Tibial nerve (tissue), 4 donors: Measurements from ENCODE around the gene ITGB6.

ENCODE experiments used
- CTCF ChIP-seq, 5 experiments: fragments of 200-600 bp in 3 of 5; fragments of 450-650 bp in 2 of 5; sonication (generic) in 3 of 5; IDR thresholded peaks; one replicate each; pipeline ENCODE4 v1.5.1; 2016 to 2019; ENCODE audit warnings: antibody characterized with exemption in 5 of 5, mild to moderate bottlenecking in 3 of 5, moderate library complexity in 2 of 5
- EP300 ChIP-seq, 2 donors: sonication (generic); formaldehyde crosslinking; IDR thresholded peaks; one replicate each; pipeline ENCODE4 v1.6.1; 2017; ENCODE audit warnings: antibody characterized with exemption in 2 of 2, mild to moderate bottlenecking in 1 of 2
- POLR2A ChIP-seq, 2 donors: fragments of 450-650 bp; IDR thresholded peaks; one replicate each; pipeline ENCODE4 v1.6.1; 2017; ENCODE audit warnings: antibody characterized with exemption in 2 of 2, mild to moderate bottlenecking in 2 of 2, moderate library complexity in 2 of 2

GRCh38 chr2:160092445-160092844 lies 107.6 kb downstream of the ITGB6 start:
- no peak for TF ChIP-seq CTCF (IDR thresholded peaks at IDR 0.05)
- TF ChIP-seq POLR2A (IDR thresholded peaks at IDR 0.05), result no peak
- no peak for TF ChIP-seq EP300 (IDR thresholded peaks at IDR 0.05)
